ENCODE results near the gene NVL. TPM values are rescaled to one million over a fixed set of nuclear protein-coding genes. Genes with fewer than 3 reads are reported as not detected.
"Not testable (repeated sequence)": the region's sequence is repeated elsewhere in the genome, so short reads cannot be mapped to it uniquely, and the experiment has no call there.

Gene NVL
- total and polyA plus RNA-seq, 8 donors: 22.4 to 46.5 (median 39.0) TPM

- Histone ChIP-seq H3K27ac (peak overlapping the region in 1 of 2 donors; percentile 57), H3K4me1 (peaks cover 9 to 15% of the 10 kb centered on the region in 2 donors), H3K9me3 (no peaks in the 10 kb centered on the region), H3K36me3 (no peaks in the 10 kb centered on the region), H3K4me3 (no peak overlapping the region), H3K27me3 (no peaks in the 10 kb centered on the region)
- intact Hi-C loops (cut with DNase I): no loop called here
- DNase-seq (no peak), ATAC-seq (peak; percentile 72)
- no peak for TF ChIP-seq CTCF (IDR thresholded peaks at IDR 0.05)
These were observed 116.4 kb downstream of the NVL start for GRCh38 chr1:224213438-224214119.

GRCh38 chr1:224212618-224213061 is 117.3 kb downstream of the NVL start:
- DNase-seq: no peak
- TF ChIP-seq CTCF (IDR thresholded peaks at IDR 0.05): no peak
- no peaks in the 10 kb centered on the region for H3K36me3 ChIP-seq
- no peak for ATAC-seq
- no peaks in the 10 kb centered on the region for H3K27me3 ChIP-seq
- H3K27ac ChIP-seq: no peak overlapping the region
- peaks cover 8 to 9% of the 10 kb centered on the region in 2 donors for H3K4me1 ChIP-seq
- H3K9me3 ChIP-seq: no peaks in the 10 kb centered on the region
- intact Hi-C loops (cut with DNase I): no loop called here
- H3K4me3 ChIP-seq: no peak overlapping the region

GRCh38 chr1:224211206-224211962 is 118.6 kb downstream of the NVL start:
- Histone ChIP-seq H3K27ac (no peak overlapping the region), H3K27me3 (no peaks in the 10 kb centered on the region), H3K9me3 (no peaks in the 10 kb centered on the region), H3K4me1 (peaks cover 7 to 9% of the 10 kb centered on the region in 2 donors), H3K4me3 (no peak overlapping the region), H3K36me3 (no peaks in the 10 kb centered on the region)
- DNase-seq: peak in 1 of 4 donors; percentile 36
- no peak for TF ChIP-seq CTCF (IDR thresholded peaks at IDR 0.05)
- no peak for ATAC-seq
- intact Hi-C loops (cut with DNase I): no loop called here

GRCh38 chr1:224205931-224206538 is 123.9 kb downstream of the NVL start:
- peak; percentile 61 for ATAC-seq
- H3K27ac ChIP-seq: peak overlapping the region in 1 of 2 donors; percentile 9

GRCh38 chr1:224205438-224205840 is 124.5 kb downstream of the NVL start:
- Histone ChIP-seq H3K27ac (peak overlapping the region in 1 of 2 donors; percentile 9), H3K36me3 (no peaks in the 10 kb centered on the region), H3K4me1 (peaks cover 15 to 23% of the 10 kb centered on the region in 2 donors), H3K9me3 (no peaks in the 10 kb centered on the region), H3K4me3 (no peak overlapping the region), H3K27me3 (no peaks in the 10 kb centered on the region)
- no peak for TF ChIP-seq CTCF (IDR thresholded peaks at IDR 0.05)
- ATAC-seq (peak; percentile 40), DNase-seq (peak in 1 of 4 donors; percentile 49)
- intact Hi-C loops (cut with DNase I): no loop called here

More at GRCh38 chr1:224205931-224206538, 123.9 kb downstream of the NVL start:
- H3K4me1 ChIP-seq: peaks cover 15 to 23% of the 10 kb centered on the region in 2 donors
- peak in 1 of 4 donors; percentile 32 for DNase-seq
- H3K4me3 ChIP-seq; H3K9me3 ChIP-seq; intact Hi-C loops (cut with DNase I); H3K27me3 ChIP-seq; H3K36me3 ChIP-seq: not testable (repeated sequence)

All from left lung (tissue), 10 donors.